Natural killer cell (primary cell): Measurements from ENCODE around the gene C1orf87. TPM values are rescaled to one million over a fixed set of nuclear protein-coding genes. Genes with fewer than 3 reads are reported as not detected.

Source experiments
- ATAC-seq, 3 donors: fragments of 150-1000 bp in 2 of 3; fragments of 200-7000 bp in 1 of 3; cut with Tn5 transposase; 1 replicate in 1 of 3; 2 replicates in 2 of 3; pipeline ENCODE4 v1.10.0; 2021; ENCODE audit warnings: mild to moderate bottlenecking in 2 of 3, moderate library complexity in 2 of 3
- DNase-seq, 2 donors: peaks; one replicate each; pipeline versions ENCODE4 v3.0.0 to v3.0.0-alpha.2; 2013 to 2021; ENCODE audit warnings: mixed read lengths in 1 of 2
- H3K27ac ChIP-seq: one replicate; pipeline ENCODE4 v1.5.1; 2013; ENCODE audit warnings: mild to moderate bottlenecking, low read length
- H3K27me3 ChIP-seq: one replicate; pipeline ENCODE4 v1.6.1; 2013; ENCODE audit warnings: low read length; ENCODE audit not compliant: control insufficient read depth, insufficient read depth
- H3K36me3 ChIP-seq: one replicate; pipeline ENCODE4 v1.6.1; 2013; ENCODE audit warnings: low read length; ENCODE audit not compliant: control insufficient read depth, insufficient read depth
- H3K4me1 ChIP-seq: one replicate; pipeline ENCODE4 v1.6.1; 2013; ENCODE audit warnings: low read length; ENCODE audit not compliant: control insufficient read depth, insufficient read depth
- H3K4me3 ChIP-seq: one replicate; pipeline ENCODE4 v1.5.1; 2013; ENCODE audit warnings: low read length
- H3K9me3 ChIP-seq: one replicate; pipeline ENCODE4 v1.6.1; 2013; ENCODE audit warnings: low read length; ENCODE audit not compliant: control insufficient read depth, insufficient read depth
- H3K27ac Mint-ChIP-seq, 2 donors: one replicate each; pipeline ENCODE4 v1.8.0; 2022; ENCODE audit warnings: mild to moderate bottlenecking in 2 of 2, mixed read lengths in 2 of 2, moderate library complexity in 1 of 2
- H3K27me3 Mint-ChIP-seq, 2 donors: one replicate each; pipeline ENCODE4 v1.8.0; 2022; ENCODE audit warnings: low read depth in 2 of 2, mixed read lengths in 2 of 2
- H3K36me3 Mint-ChIP-seq: one replicate; pipeline ENCODE4 v1.8.0; 2022; ENCODE audit warnings: mixed read lengths
- H3K4me1 Mint-ChIP-seq, 2 donors: one replicate each; pipeline ENCODE4 v1.8.0; 2022; ENCODE audit warnings: mixed read lengths in 2 of 2
- H3K4me3 Mint-ChIP-seq: one replicate; pipeline ENCODE4 v1.8.0; 2022; ENCODE audit warnings: mild to moderate bottlenecking, moderate library complexity, mixed read lengths
- H3K9me3 Mint-ChIP-seq, 2 donors: one replicate each; pipeline ENCODE4 v1.8.0; 2022; ENCODE audit warnings: mixed read lengths in 2 of 2
- WGBS: methylation state at CpG from one replicate; pipeline ENCODE4 v1.1.7; 2013; ENCODE audit warnings: missing lambda C conversion rate; ENCODE audit not compliant: insufficient coverage; 5-methylcytosine and 5-hydroxymethylcytosine counted together
- intact Hi-C: fragments of 100-400 bp; cut with micrococcal nuclease; formaldehyde crosslinking; loops from one replicate; pipeline ENCODE4 v1.14.2; 2022
- total RNA-seq, 4 donors: library from RNA; stranded (reverse); fragments of 120-200 nt in 1 of 4; gene quantifications; one replicate each; pipeline versions ENCODE4 v1.2.3 to v1.2.4, GENCODE V29; 2013 to 2022
- TF ChIP-seq, protein P1 (sequence below): fragments of 200-600 bp; IDR thresholded peaks from one replicate; pipeline ENCODE4 v1.8.0; 2022; ENCODE audit warnings: antibody characterized with exemption

The C1orf87 gene
- total RNA-seq, 3 donors from 2014 or later (not counting 1 experiment from before 2014, with no cell fraction given), result not detected

DNA sequence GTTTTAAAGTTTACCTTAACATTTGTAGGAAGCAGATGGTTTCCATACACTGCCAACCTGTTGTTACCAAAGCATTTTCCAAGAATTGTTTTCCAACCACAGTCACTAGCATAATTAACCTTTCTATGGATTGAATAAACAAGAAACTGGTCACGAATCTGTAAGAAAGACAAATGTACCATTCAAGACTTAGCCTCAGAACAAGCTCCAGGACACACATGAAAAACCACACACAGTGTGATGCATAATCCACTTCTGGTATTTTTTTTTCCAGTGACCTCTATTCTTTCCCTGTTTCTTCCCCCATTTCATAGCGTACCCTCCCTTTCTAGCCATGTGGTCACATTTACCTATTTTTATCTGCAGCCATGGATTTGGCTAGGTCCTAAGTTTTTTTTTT, 29.6 kb upstream of the C1orf87 start:
- Mint-ChIP-seq H3K4me3 (no peak overlapping the region), H3K9me3 (no peaks in the 10 kb centered on the region), H3K4me1 (no peaks in the 10 kb centered on the region), H3K27me3 (no peaks in the 10 kb centered on the region), H3K27ac (no peak overlapping the region), H3K36me3 (no peaks in the 10 kb centered on the region)
- no peak for DNase-seq
- Histone ChIP-seq H3K36me3 (no peaks in the 10 kb centered on the region), H3K9me3 (no peaks in the 10 kb centered on the region), H3K4me1 (no peaks in the 10 kb centered on the region), H3K4me3 (no peak overlapping the region), H3K27ac (no peak overlapping the region), H3K27me3 (no peaks in the 10 kb centered on the region)
- 26% methylated on average over 2 of the region's 2 CpGs for WGBS
- TF ChIP-seq, protein P1, sequence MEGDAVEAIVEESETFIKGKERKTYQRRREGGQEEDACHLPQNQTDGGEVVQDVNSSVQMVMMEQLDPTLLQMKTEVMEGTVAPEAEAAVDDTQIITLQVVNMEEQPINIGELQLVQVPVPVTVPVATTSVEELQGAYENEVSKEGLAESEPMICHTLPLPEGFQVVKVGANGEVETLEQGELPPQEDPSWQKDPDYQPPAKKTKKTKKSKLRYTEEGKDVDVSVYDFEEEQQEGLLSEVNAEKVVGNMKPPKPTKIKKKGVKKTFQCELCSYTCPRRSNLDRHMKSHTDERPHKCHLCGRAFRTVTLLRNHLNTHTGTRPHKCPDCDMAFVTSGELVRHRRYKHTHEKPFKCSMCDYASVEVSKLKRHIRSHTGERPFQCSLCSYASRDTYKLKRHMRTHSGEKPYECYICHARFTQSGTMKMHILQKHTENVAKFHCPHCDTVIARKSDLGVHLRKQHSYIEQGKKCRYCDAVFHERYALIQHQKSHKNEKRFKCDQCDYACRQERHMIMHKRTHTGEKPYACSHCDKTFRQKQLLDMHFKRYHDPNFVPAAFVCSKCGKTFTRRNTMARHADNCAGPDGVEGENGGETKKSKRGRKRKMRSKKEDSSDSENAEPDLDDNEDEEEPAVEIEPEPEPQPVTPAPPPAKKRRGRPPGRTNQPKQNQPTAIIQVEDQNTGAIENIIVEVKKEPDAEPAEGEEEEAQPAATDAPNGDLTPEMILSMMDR, result no peak
- no peak for ATAC-seq
- intact Hi-C loops, result no loop called here

DNA sequence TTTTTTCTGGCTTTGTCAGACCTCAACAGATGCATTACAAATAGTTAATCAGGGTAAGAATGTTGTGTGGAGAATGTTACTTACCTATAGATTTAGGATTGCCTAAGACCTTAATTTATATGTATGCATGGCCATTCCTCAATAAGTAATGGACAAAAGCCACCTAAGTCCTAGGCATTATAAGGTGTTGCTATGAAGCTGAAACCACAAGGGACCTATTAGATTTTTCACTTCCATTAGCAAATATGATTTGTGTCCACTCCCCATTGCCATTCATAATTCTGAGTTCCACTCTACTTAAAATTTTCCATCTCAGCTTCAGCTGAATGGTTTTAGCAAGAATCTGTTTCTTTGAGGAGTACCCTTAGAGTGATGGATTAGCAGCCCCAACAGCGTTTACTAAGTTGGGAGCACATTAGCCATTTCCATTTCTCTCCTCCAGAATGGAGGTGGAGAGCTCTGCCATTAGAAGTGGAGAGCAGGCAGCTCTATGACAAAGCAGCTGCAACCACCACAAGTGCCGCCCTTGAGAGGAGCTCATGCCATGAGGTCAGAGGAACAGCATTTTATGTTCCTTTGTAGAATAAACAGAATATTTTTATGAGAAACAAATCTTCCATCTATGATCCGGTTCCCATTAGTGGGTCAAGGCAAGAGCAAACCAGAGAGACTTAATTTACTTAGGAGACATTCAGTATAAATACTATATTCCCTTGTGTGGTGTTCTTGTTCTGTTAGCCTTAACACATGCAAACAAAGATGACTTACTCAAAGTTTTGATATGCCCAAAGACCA, 28.9 kb upstream of the C1orf87 start:
- Mint-ChIP-seq H3K36me3 (no peaks in the 10 kb centered on the region), H3K4me3 (no peak overlapping the region), H3K4me1 (no peaks in the 10 kb centered on the region), H3K27me3 (peaks cover 0 to under 1% of the 10 kb centered on the region in 2 donors), H3K9me3 (no peaks in the 10 kb centered on the region), H3K27ac (no peak overlapping the region)
- Histone ChIP-seq H3K36me3 (no peaks in the 10 kb centered on the region), H3K4me3 (no peak overlapping the region), H3K4me1 (no peaks in the 10 kb centered on the region), H3K9me3 (no peaks in the 10 kb centered on the region), H3K27me3 (no peaks in the 10 kb centered on the region), H3K27ac (no peak overlapping the region)
- TF ChIP-seq, protein P1, result no peak
- ATAC-seq (no peak), DNase-seq (no peak)
- 100% methylated on average over 2 of the region's 3 CpGs for WGBS
- intact Hi-C loops, result no loop called here

DNA sequence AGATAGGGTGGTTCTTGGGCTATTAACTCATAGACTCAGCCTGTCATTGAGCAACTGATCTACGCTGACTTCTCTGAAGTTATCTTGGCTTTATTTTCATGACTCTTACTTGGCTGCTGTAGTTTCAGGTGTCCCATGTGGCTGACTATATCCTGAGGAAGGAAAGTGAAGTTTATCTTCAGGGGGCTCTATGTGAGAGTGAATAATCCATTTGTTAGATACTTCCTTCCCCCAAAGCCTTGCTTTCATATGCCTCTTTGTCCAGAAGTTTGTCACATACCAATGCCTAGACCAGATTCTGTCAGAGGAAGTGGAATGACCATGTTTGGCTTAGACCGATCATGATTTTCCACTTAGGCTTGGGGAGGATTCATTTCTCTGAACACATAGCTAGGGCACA, 27.9 kb upstream of the C1orf87 start:
- no peaks in the 10 kb centered on the region for H3K4me1 Mint-ChIP-seq
- no peak overlapping the region for H3K4me3 Mint-ChIP-seq
- TF ChIP-seq, protein P1, result no peak
- Histone ChIP-seq H3K4me3 (no peak overlapping the region), H3K36me3 (no peaks in the 10 kb centered on the region), H3K9me3 (no peaks in the 10 kb centered on the region), H3K27ac (no peak overlapping the region), H3K27me3 (no peaks in the 10 kb centered on the region), H3K4me1 (no peaks in the 10 kb centered on the region)
- intact Hi-C loops, result no loop called here
- WGBS, result 93% methylated on average over 2 of the region's 2 CpGs
- H3K27ac Mint-ChIP-seq, result no peak overlapping the region
- H3K27me3 Mint-ChIP-seq, result peaks cover 0 to 5% of the 10 kb centered on the region in 2 donors
- DNase-seq (no peak), ATAC-seq (no peak)
- H3K9me3 Mint-ChIP-seq, result no peaks in the 10 kb centered on the region
- H3K36me3 Mint-ChIP-seq, result no peaks in the 10 kb centered on the region
